ENCODE data around the gene STAT1. TPM values are rescaled to one million over a fixed set of nuclear protein-coding genes. Genes with fewer than 3 reads are reported as not detected.
A peak's percentile ranks its signal among the peaks of the same experiment; 100 is the strongest.

The STAT1 gene
- total RNA-seq, 1 donor from 2014 or later = 35.6 TPM

- TF ChIP-seq, protein P1, sequence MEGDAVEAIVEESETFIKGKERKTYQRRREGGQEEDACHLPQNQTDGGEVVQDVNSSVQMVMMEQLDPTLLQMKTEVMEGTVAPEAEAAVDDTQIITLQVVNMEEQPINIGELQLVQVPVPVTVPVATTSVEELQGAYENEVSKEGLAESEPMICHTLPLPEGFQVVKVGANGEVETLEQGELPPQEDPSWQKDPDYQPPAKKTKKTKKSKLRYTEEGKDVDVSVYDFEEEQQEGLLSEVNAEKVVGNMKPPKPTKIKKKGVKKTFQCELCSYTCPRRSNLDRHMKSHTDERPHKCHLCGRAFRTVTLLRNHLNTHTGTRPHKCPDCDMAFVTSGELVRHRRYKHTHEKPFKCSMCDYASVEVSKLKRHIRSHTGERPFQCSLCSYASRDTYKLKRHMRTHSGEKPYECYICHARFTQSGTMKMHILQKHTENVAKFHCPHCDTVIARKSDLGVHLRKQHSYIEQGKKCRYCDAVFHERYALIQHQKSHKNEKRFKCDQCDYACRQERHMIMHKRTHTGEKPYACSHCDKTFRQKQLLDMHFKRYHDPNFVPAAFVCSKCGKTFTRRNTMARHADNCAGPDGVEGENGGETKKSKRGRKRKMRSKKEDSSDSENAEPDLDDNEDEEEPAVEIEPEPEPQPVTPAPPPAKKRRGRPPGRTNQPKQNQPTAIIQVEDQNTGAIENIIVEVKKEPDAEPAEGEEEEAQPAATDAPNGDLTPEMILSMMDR (IDR thresholded peaks at IDR 0.05) = no peak
- TF ChIP-seq POLR2AphosphoS5 (IDR thresholded peaks at IDR 0.05; ENCODE audit: insufficient read depth in 1 of 2, low read depth in 1 of 2) (no peak), POLR2A (IDR thresholded peaks at IDR 0.05) (no peak)
- no peak overlapping the region for H3K4me3 ChIP-seq
- no peaks in the 10 kb centered on the region for H3K27me3 ChIP-seq
- peaks cover 14% of the 10 kb centered on the region for H3K4me1 ChIP-seq
- no peak for DNase-seq (ENCODE audit: extremely low spot score in 2 of 2)
- no peak overlapping the region for H3K27ac ChIP-seq
- H3K9me3 ChIP-seq = no peaks in the 10 kb centered on the region
- intact Hi-C loops (cut with DNase I) = no loop called here
- H3K36me3 ChIP-seq = no peaks in the 10 kb centered on the region
These were observed 60.7 kb downstream of the STAT1 start for GRCh38 chr2:190953257-190953656.

GRCh38 chr2:190950566-190950991 is 63.4 kb downstream of the STAT1 start:
- H3K27me3 ChIP-seq = no peaks in the 10 kb centered on the region
- TF ChIP-seq POLR2A (IDR thresholded peaks at IDR 0.05) = no peak
- TF ChIP-seq POLR2AphosphoS5 (IDR thresholded peaks at IDR 0.05; ENCODE audit: insufficient read depth in 1 of 2, low read depth in 1 of 2) = no peak
- TF ChIP-seq, protein P1 (IDR thresholded peaks at IDR 0.05) = no peak
- H3K4me3 ChIP-seq = no peak overlapping the region
- no peak for DNase-seq (ENCODE audit: extremely low spot score in 2 of 2)
- H3K9me3 ChIP-seq = no peaks in the 10 kb centered on the region
- no peak overlapping the region for H3K27ac ChIP-seq
- no peaks in the 10 kb centered on the region for H3K36me3 ChIP-seq
- peaks cover 33% of the 10 kb centered on the region for H3K4me1 ChIP-seq
- intact Hi-C loops (cut with DNase I) = no loop called here

DNA sequence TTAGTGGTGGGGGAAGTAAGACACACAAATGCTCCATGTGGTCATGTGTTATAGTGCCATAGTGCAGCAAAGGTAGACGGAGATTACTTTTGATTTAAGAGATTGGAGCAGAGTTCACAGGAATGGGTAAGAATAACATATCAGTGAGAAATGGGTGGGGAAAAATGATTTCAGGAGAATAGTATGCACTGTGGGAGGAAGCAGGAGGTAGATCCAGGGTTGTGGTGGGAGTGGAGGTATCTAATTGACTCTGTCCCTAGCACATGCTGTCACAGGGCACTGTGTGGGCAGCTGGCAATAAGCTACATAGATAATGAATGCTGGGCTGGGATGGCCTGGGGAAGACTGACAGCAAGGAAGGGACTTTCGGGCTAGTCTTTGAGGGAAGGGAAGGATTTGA is 65.3 kb downstream of the STAT1 start:
- Histone ChIP-seq H3K9me3 (no peaks in the 10 kb centered on the region), H3K27ac (no peak overlapping the region), H3K4me3 (no peak overlapping the region), H3K27me3 (no peaks in the 10 kb centered on the region), H3K36me3 (no peaks in the 10 kb centered on the region), H3K4me1 (peaks cover 33% of the 10 kb centered on the region)
- intact Hi-C loops (cut with DNase I) = no loop called here
- no peak for DNase-seq (ENCODE audit: extremely low spot score in 2 of 2)
- TF ChIP-seq POLR2A (IDR thresholded peaks at IDR 0.05) = no peak
- TF ChIP-seq, protein P1 (IDR thresholded peaks at IDR 0.05) = no peak

DNA sequence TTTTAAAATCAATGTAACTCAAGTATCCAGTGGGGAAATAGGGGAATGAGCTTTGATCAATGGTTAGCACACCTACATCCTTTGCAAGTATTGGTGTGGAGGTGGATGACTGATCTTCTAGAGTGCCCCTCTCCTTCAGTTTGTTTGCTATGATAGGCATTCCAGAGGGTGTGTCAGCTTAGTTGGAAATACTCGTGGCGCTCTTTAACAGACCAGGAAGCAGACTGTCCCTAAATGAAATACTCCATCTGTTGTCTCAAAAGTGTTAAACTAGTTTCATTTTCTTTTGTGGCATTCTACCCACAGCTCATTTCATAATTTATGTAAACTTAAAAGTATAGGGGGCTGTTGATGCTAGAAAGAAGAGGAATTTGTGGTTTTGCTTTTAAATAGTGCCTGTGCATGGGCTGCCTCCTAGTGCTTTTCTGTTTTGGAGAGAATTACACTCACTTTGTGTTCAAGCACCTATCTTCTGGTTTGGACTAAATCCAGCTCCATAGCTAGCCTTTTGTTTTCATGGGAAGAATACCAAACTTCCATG is 66.2 kb downstream of the STAT1 start:
- Histone ChIP-seq H3K9me3 (no peaks in the 10 kb centered on the region), H3K27me3 (no peaks in the 10 kb centered on the region), H3K4me3 (no peak overlapping the region), H3K27ac (peak overlapping the region; percentile 38), H3K4me1 (peaks cover 33% of the 10 kb centered on the region), H3K36me3 (no peaks in the 10 kb centered on the region)
- intact Hi-C loops (cut with DNase I) = no loop called here
- no peak for DNase-seq (ENCODE audit: extremely low spot score in 2 of 2)
- TF ChIP-seq, protein P1 (IDR thresholded peaks at IDR 0.05) = no peak
- TF ChIP-seq POLR2AphosphoS5 (IDR thresholded peaks at IDR 0.05; ENCODE audit: insufficient read depth in 1 of 2, low read depth in 1 of 2) (no peak), POLR2A (IDR thresholded peaks at IDR 0.05) (no peak)

DNA sequence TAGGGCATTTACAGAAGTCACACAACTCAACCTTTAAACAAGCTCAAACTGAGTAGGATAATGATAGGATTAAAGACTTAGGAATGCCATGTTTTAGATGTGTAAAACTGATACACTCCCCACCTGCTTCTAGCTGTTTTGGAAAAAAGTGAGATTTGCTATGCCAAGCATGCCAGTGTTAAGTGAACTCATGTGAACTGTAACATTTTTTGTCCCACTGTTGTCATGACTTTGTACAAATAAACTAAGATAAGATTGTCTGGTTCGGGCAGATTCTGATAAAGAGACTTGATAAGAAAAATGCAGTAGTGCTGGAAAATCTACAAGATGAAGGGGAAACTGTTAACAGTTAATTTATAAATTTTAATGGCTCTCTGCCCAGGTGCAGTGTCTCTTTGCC is 66.8 kb downstream of the STAT1 start:
- H3K27me3 ChIP-seq = no peaks in the 10 kb centered on the region
- H3K36me3 ChIP-seq = no peaks in the 10 kb centered on the region
- no peak for TF ChIP-seq POLR2A (IDR thresholded peaks at IDR 0.05)
- no peak for TF ChIP-seq POLR2AphosphoS5 (IDR thresholded peaks at IDR 0.05; ENCODE audit: insufficient read depth in 1 of 2, low read depth in 1 of 2)
- TF ChIP-seq, protein P1 (IDR thresholded peaks at IDR 0.05) = no peak
- no peak overlapping the region for H3K27ac ChIP-seq
- no peak overlapping the region for H3K4me3 ChIP-seq
- intact Hi-C loops (cut with DNase I) = no loop called here
- no peaks in the 10 kb centered on the region for H3K9me3 ChIP-seq
- peaks cover 33% of the 10 kb centered on the region for H3K4me1 ChIP-seq
- no peak for DNase-seq (ENCODE audit: extremely low spot score in 2 of 2)

All from vagina (tissue), 2 donors.